Spleen (tissue), 11 donors: Measurements from ENCODE around the gene P4HTM. TPM values are rescaled to one million over a fixed set of nuclear protein-coding genes. Genes with fewer than 3 reads are reported as not detected.

Experiments
- DNase-seq: peaks from one replicate; pipeline ENCODE4 v3.0.0-alpha.2; 2020
- H3K27ac ChIP-seq, 8 donors: fragments of 200-600 bp; sonication (generic) in 7 of 8; 1 replicate in 4 of 8; 2 replicates in 4 of 8; pipeline versions ENCODE4 v1.5.0 to v1.8.0; 2016 to 2021; ENCODE audit warnings: inconsistent platforms in 4 of 8, mild to moderate bottlenecking in 4 of 8, moderate library complexity in 1 of 8
- H3K27me3 ChIP-seq, 7 donors: fragments of 200-600 bp; sonication (generic) in 6 of 7; replicated peaks in 1 of 7; 1 replicate in 4 of 7; 2 replicates in 3 of 7; pipeline versions ENCODE4 v1.5.0 to v1.8.0; 2016 to 2021; ENCODE audit warnings: inconsistent platforms in 3 of 7, mild to moderate bottlenecking in 1 of 7
- H3K36me3 ChIP-seq, 6 donors: fragments of 200-600 bp; sonication (generic) in 5 of 6; 1 replicate in 4 of 6; 2 replicates in 2 of 6; pipeline versions ENCODE4 v1.5.0 to v1.8.0; 2016 to 2021; ENCODE audit warnings: inconsistent platforms in 2 of 6
- H3K4me1 ChIP-seq, 6 donors: fragments of 200-600 bp; sonication (generic) in 5 of 6; 1 replicate in 3 of 6; 2 replicates in 3 of 6; pipeline versions ENCODE4 v1.5.0 to v1.8.0; 2016 to 2021; ENCODE audit warnings: inconsistent platforms in 3 of 6
- H3K4me3 ChIP-seq, 8 donors: fragments of 200-600 bp; sonication (generic) in 7 of 8; 1 replicate in 4 of 8; 2 replicates in 4 of 8; pipeline versions ENCODE4 v1.5.0 to v1.8.0; 2016 to 2021; ENCODE audit warnings: inconsistent platforms in 4 of 8, mild to moderate bottlenecking in 4 of 8, moderate library complexity in 2 of 8
- H3K9me3 ChIP-seq, 8 donors: fragments of 200-600 bp; sonication (generic) in 7 of 8; 1 replicate in 4 of 8; 2 replicates in 4 of 8; pipeline versions ENCODE4 v1.5.0 to v1.8.0; 2016 to 2021; ENCODE audit warnings: inconsistent platforms in 4 of 8
- CTCF ChIP-seq, 11 experiments: fragments of 200-600 bp in 7 of 11; fragments of 450-650 bp in 4 of 11; sonication (generic) in 4 of 11; IDR thresholded peaks in 8 of 11; conservative IDR thresholded peaks in 3 of 11; 1 replicate in 7 of 11; 2 replicates in 4 of 11; pipeline versions ENCODE4 v1.4.0 to v1.8.0; 2016 to 2021; ENCODE audit warnings: antibody characterized with exemption in 11 of 11, inconsistent platforms in 4 of 11, mild to moderate bottlenecking in 1 of 11
- POLR2A ChIP-seq, 3 donors: fragments of 450-650 bp; IDR thresholded peaks; one replicate each; pipeline ENCODE4 v1.5.1; 2017; ENCODE audit warnings: antibody characterized with exemption in 3 of 3, mild to moderate bottlenecking in 1 of 3
- POLR2AphosphoS5 ChIP-seq, 3 donors: sonication (generic); formaldehyde crosslinking; IDR thresholded peaks; one replicate each; pipeline ENCODE4 v1.5.1; 2017; ENCODE audit warnings: antibody characterized with exemption in 3 of 3
- WGBS, 5 donors: extraction: QIAGEN DNeasy Blood & Tissue Kit in 3 of 5; methylation state at CpG; one replicate each; pipeline versions ENCODE4 v1.1.5 to v1.1.7; 2013 to 2018; 5-methylcytosine and 5-hydroxymethylcytosine counted together
- intact Hi-C: fragments of 100-400 bp; cut with DNase I; formaldehyde crosslinking; loops from one replicate; pipeline ENCODE4 v1.15.0; 2023; ENCODE audit warnings: low total_unique reads
- polyA plus RNA-seq, 3 donors: library from polyadenylated mRNA; stranded (reverse); fragments of 200-250 nt; gene quantifications; one replicate each; pipeline ENCODE4 v1.2.1, GENCODE V29; 2013
- total RNA-seq, 7 donors: library from RNA; depleted of rRNA in 3 of 7; stranded (reverse); fragments of >200 nt in 3 of 7; fragmentation: NEBNext Ultra II Directional in 4 of 7; extraction: Animal tissue kit (Norgen Biotek cat#: 25700) in 4 of 7; gene quantifications; one replicate each; pipeline versions ENCODE4 v1.1.0 to v1.2.1, GENCODE V29; 2016 to 2021
- donor health status: healthy with polysubstance abuse.
- donor health status: DM: no; HTN: no; CAD: no; lungs with moderate emphysema.
- donor health status: DM: no; HTN: no; CAD: no.
- donor health status: Bipolar disorder and iron deficiency.
- donor health status: healthy.
- donor health status: DM: no; HTN: no; CAD: no.
- donor health status: DM: yes; HTN: yes; CAD: no.

Gene P4HTM
- total and polyA plus RNA-seq, 10 donors: 20.8 to 49.3 (median 31.1) TPM

- H3K36me3 ChIP-seq: peaks cover 10 to 100% (median 95%) of the 10 kb centered on the region in 6 donors
- no peaks in the 10 kb centered on the region for H3K4me1 ChIP-seq
- TF ChIP-seq POLR2A (IDR thresholded peaks at IDR 0.05): no peak
- TF ChIP-seq POLR2AphosphoS5 (IDR thresholded peaks at IDR 0.05): no peak
- TF ChIP-seq CTCF (IDR thresholded peaks at IDR 0.05 in 8 of 11, conservative IDR thresholded peaks at IDR 0.05 in 3 of 11): no peak
- no peak overlapping the region for H3K4me3 ChIP-seq
- no peak for DNase-seq
- intact Hi-C loops: no loop called here
- H3K9me3 ChIP-seq: no peaks in the 10 kb centered on the region
- H3K27ac ChIP-seq: no peak overlapping the region
- no peaks in the 10 kb centered on the region for H3K27me3 ChIP-seq
- 84 to 88% (median 85%) methylated on average over 10 of the region's 10 CpGs for WGBS, 5 donors
These were observed 15.8 kb upstream of the P4HTM start for GRCh38 chr3:48974076-48974864.

- H3K36me3 ChIP-seq: peaks cover 5 to 98% (median 92%) of the 10 kb centered on the region in 6 donors
- WGBS, 5 donors: 87 to 100% (median 97%) methylated on average over 2 to 3 of the region's 3 CpGs
- intact Hi-C loops: no loop called here
- no peaks in the 10 kb centered on the region for H3K27me3 ChIP-seq
- no peak overlapping the region for H3K4me3 ChIP-seq
- DNase-seq: no peak
- no peaks in the 10 kb centered on the region for H3K4me1 ChIP-seq
- no peak for TF ChIP-seq CTCF (IDR thresholded peaks at IDR 0.05 in 8 of 11, conservative IDR thresholded peaks at IDR 0.05 in 3 of 11)
- TF ChIP-seq POLR2A (IDR thresholded peaks at IDR 0.05): no peak
- H3K27ac ChIP-seq: no peak overlapping the region
- no peaks in the 10 kb centered on the region for H3K9me3 ChIP-seq
These were observed 10.6 kb upstream of the P4HTM start for GRCh38 chr3:48979451-48979850.

- Histone ChIP-seq H3K36me3 (peaks cover 5 to 98% (median 92%) of the 10 kb centered on the region in 6 donors), H3K27me3 (no peaks in the 10 kb centered on the region), H3K4me1 (no peaks in the 10 kb centered on the region), H3K4me3 (no peak overlapping the region), H3K9me3 (no peaks in the 10 kb centered on the region), H3K27ac (no peak overlapping the region)
- intact Hi-C loops: no loop called here
- TF ChIP-seq POLR2A (IDR thresholded peaks at IDR 0.05) (no peak), POLR2AphosphoS5 (IDR thresholded peaks at IDR 0.05) (no peak), CTCF (IDR thresholded peaks at IDR 0.05 in 8 of 11, conservative IDR thresholded peaks at IDR 0.05 in 3 of 11) (no peak)
- 91 to 97% (median 95%) methylated on average over 4 of the region's 4 CpGs for WGBS, 5 donors
- no peak for DNase-seq
These were observed 9.7 kb upstream of the P4HTM start for GRCh38 chr3:48980295-48980694.

GRCh38 chr3:48982016-48982415 lies 8.0 kb upstream of the P4HTM start:
- no peak for TF ChIP-seq CTCF (IDR thresholded peaks at IDR 0.05 in 8 of 11, conservative IDR thresholded peaks at IDR 0.05 in 3 of 11)
- no peak for TF ChIP-seq POLR2AphosphoS5 (IDR thresholded peaks at IDR 0.05)
- TF ChIP-seq POLR2A (IDR thresholded peaks at IDR 0.05): no peak
- no peak overlapping the region for H3K4me3 ChIP-seq
- H3K27me3 ChIP-seq: no peaks in the 10 kb centered on the region
- intact Hi-C loops: no loop called here
- H3K36me3 ChIP-seq: peaks cover 5 to 97% (median 79%) of the 10 kb centered on the region in 6 donors
- no peaks in the 10 kb centered on the region for H3K9me3 ChIP-seq
- no peaks in the 10 kb centered on the region for H3K4me1 ChIP-seq
- DNase-seq: no peak
- H3K27ac ChIP-seq: no peak overlapping the region
